BLaER1 treated with 17β-estradiol and CSF1 and Interleukin-3, amounts not matched to agents 10 nM and 100 nM (cell line): ENCODE data around the gene FUT4.

ENCODE experiments used
- H3K27ac ChIP-seq, 11 experiments: shearing (Covaris generic); formaldehyde crosslinking; 2 replicates each; pipeline ENCODE4 v1.8.1; 2022
- H3K27me3 ChIP-seq, 11 experiments: shearing (Covaris generic); formaldehyde crosslinking; 2 replicates each; pipeline ENCODE4 v1.8.1; 2022
- H3K36me3 ChIP-seq, 11 experiments: shearing (Covaris generic); formaldehyde crosslinking; 2 replicates each; pipeline ENCODE4 v1.8.1; 2022
- H3K4me1 ChIP-seq, 10 experiments: shearing (Covaris generic); formaldehyde crosslinking; 2 replicates each; pipeline ENCODE4 v1.8.1; 2022
- H3K4me2 ChIP-seq, 11 experiments: shearing (Covaris generic); formaldehyde crosslinking; 2 replicates each; pipeline ENCODE4 v1.8.1; 2022
- H3K4me3 ChIP-seq, 10 experiments: shearing (Covaris generic); formaldehyde crosslinking; 2 replicates each; pipeline ENCODE4 v1.8.1; 2022
- H3K9ac ChIP-seq, 11 experiments: shearing (Covaris generic); formaldehyde crosslinking; 2 replicates each; pipeline ENCODE4 v1.8.1; 2022
- H3K9me3 ChIP-seq, 11 experiments: shearing (Covaris generic); formaldehyde crosslinking; replicated peaks in 1 of 11; 2 replicates each; pipeline ENCODE4 v1.8.1; 2022
- H4K20me1 ChIP-seq, 11 experiments: shearing (Covaris generic); formaldehyde crosslinking; 2 replicates each; pipeline ENCODE4 v1.8.1; 2022
- Cebpa-rat ChIP-seq, 11 experiments: shearing (Covaris generic); IDR thresholded peaks; 2 replicates each; pipeline ENCODE4 v1.8.1; 2022

FUT4 gene

DNA sequence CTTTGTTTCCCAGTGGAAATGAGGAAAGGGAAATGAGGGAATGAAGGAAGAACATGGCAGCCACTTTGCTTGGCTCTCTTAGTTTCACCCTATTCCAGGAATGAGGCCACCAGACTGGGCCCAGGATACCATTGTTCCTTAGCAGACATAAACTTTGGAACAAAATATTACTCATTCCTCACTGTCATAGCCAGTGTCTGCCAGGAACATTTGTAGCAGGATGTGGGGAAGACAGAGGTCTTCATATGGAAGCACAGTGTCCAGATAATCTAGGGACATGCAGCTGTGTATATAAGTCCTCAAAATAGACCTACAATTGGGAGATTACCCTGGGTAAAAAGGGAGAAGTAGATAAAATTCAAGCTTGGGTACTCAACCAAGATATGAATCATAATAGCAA lies 15.2 kb upstream of the FUT4 start:
- Histone ChIP-seq H3K4me3 (no peak overlapping the region), H3K9me3 (no peaks in the 10 kb centered on the region), H4K20me1 (no peaks in the 10 kb centered on the region), H3K9ac (no peak overlapping the region), H3K27me3 (no peaks in the 10 kb centered on the region), H3K36me3 (no peaks in the 10 kb centered on the region), H3K4me1 (peaks cover 0 to 23% (median 8%) of the 10 kb centered on the region in 10 experiments; a peak in 13 of 20 replicates), H3K27ac (no peak overlapping the region), H3K4me2 (no peak overlapping the region)
- no peak for TF ChIP-seq Cebpa-rat (IDR thresholded peaks at IDR 0.05)

DNA sequence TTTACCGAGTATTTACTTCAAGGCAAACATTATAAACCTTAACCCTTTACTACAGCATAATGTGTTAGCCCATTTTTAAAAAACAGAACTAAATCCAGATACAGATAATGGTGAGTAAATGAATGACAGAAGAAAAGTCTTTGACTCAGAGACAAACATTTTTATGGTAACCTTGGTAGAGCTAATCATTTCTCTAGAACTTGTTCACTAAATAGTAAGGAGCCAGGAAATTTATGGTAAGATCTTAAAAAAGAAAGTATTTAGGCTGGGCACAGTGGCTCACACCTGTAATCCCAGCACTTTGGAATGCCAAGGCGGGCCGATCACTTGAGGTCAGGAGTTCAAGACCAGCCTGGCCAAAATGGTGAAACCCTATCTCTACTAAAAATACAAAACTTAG lies 11.5 kb upstream of the FUT4 start:
- H3K36me3 ChIP-seq = no peaks in the 10 kb centered on the region
- no peak overlapping the region for H3K27ac ChIP-seq

DNA sequence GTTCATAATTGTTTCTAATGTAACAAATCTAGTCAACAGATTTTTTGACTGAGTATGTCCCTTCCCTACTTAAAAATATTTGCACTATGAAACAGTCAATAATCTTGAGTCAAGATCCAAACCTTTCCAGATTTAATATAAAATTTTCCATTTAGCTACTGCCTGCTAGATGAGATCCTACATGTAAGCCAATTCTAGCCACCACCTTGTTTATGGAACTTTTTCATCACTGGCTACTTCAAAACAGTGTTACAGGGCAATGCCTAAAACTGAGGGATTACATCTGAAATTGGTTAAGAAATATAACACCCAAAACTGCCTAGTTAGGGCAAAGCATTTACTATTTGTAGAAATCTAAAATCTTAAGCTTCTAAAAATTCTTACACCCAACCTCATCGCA lies 10.5 kb upstream of the FUT4 start:
- Histone ChIP-seq H3K27ac (peak overlapping the region in 2 of 11 experiments; percentile 16 to 69; a peak in 2 of 22 replicates), H3K4me3 (no peak overlapping the region), H4K20me1 (no peaks in the 10 kb centered on the region), H3K27me3 (no peaks in the 10 kb centered on the region), H3K4me1 (peaks cover 5 to 40% (median 21%) of the 10 kb centered on the region in 10 experiments; a peak in 18 of 20 replicates), H3K9me3 (no peaks in the 10 kb centered on the region), H3K4me2 (peak overlapping the region in 4 of 11 experiments; percentile 70 to 92 (median 86); a peak in 4 of 22 replicates), H3K9ac (no peak overlapping the region), H3K36me3 (no peaks in the 10 kb centered on the region)
- no peak for TF ChIP-seq Cebpa-rat (IDR thresholded peaks at IDR 0.05)

More for the DNA sequence above, 11.5 kb upstream of the FUT4 start:
- H3K9ac ChIP-seq = no peak overlapping the region
- H3K9me3 ChIP-seq = no peaks in the 10 kb centered on the region
- H3K4me3 ChIP-seq = no peak overlapping the region
- no peak overlapping the region for H3K4me2 ChIP-seq
- no peak for TF ChIP-seq Cebpa-rat (IDR thresholded peaks at IDR 0.05)
- no peaks in the 10 kb centered on the region for H3K27me3 ChIP-seq
- H3K4me1 ChIP-seq = peaks cover 5 to 34% (median 18%) of the 10 kb centered on the region in 10 experiments; a peak in 18 of 20 replicates
- H4K20me1 ChIP-seq = no peaks in the 10 kb centered on the region

DNA sequence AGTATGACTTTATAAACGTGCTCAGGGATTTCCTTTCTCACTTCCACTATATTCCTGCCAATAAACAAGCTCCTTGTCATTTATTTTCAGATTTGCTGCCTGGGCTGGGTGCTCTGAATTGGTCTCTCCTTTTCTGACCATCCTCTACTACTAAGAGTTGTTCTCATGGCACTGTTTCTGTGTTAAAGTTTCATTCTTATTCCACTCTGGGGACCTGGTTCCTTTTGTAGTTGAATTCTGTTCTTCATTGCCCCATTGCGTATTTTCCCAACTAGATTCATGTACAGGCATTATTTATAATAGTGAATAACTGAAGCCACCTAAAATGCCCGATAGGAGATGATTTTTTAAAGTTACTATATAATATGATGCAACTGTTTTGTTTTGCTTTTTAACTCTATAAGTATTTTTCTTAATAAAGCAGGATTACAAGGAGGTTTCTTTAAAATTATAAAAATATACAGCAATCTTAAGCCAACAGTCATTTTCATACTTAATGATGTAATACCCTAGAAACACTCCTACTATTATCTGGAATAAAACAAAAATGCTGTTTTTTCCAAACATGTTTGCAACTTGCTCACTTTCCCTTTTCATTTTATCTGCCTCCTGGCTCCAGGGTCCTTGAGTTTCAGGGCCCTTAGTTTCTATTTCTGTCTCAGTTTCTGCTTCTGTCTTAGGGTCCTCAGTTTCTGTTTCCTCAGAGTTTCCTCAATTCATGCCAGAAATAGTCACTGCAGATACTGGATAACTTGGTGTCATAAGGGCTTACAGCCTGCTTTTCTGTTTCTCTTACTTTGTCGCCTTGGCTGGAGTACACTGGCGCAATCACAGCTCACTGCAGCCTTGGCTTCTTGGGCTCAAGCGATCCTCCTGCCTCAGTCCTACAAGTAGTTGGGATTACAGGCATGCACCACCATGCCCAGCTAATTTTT lies 9.8 kb upstream of the FUT4 start:
- no peaks in the 10 kb centered on the region for H3K9me3 ChIP-seq
- H3K27me3 ChIP-seq = no peaks in the 10 kb centered on the region
- no peaks in the 10 kb centered on the region for H3K36me3 ChIP-seq
- TF ChIP-seq Cebpa-rat (IDR thresholded peaks at IDR 0.05) = no peak
- 0 out of 20 replicates have a peak overlapping the region, but pooled peaks of 1 of the 10 experiments have one; percentile 30 for H3K4me3 ChIP-seq
- peaks cover 5 to 40% (median 21%) of the 10 kb centered on the region in 10 experiments; a peak in 18 of 20 replicates for H3K4me1 ChIP-seq
- H4K20me1 ChIP-seq = no peaks in the 10 kb centered on the region
- H3K27ac ChIP-seq = peak overlapping the region in 4 of 11 experiments; percentile 24 to 69 (median 52); a peak in 6 of 22 replicates
- H3K4me2 ChIP-seq = peak overlapping the region; percentile 17 to 92 (median 70); a peak in 19 of 22 replicates
- peak overlapping the region in 3 of 11 experiments; percentile 17 to 36 (median 30); a peak in 2 of 22 replicates for H3K9ac ChIP-seq

DNA sequence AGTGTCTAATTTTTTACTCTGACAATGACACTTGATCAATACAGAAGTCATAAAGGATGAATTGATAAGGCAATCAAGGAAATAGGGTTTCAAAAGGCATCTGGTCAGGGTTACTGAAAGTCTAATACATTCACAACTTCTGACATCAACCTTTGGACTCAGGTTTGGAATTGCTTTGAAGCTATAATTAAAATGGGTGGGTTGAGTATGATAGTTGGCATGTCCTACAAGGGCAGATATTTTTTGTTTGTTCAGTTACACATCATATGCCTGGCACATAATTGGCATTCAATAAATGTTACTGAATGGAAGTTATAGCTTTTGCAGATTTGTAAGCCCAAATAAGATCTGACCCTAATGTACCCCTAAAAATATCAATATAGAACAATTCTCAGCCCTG lies 7.3 kb upstream of the FUT4 start:
- Histone ChIP-seq H3K36me3 (no peaks in the 10 kb centered on the region), H3K4me2 (no peak overlapping the region; a peak in 1 of 22 replicates), H3K4me1 (peaks cover 5 to 40% (median 21%) of the 10 kb centered on the region in 10 experiments; a peak in 18 of 20 replicates), H3K27ac (no peak overlapping the region), H3K9ac (no peak overlapping the region), H3K4me3 (no peak overlapping the region), H3K27me3 (no peaks in the 10 kb centered on the region), H3K9me3 (no peaks in the 10 kb centered on the region), H4K20me1 (no peaks in the 10 kb centered on the region)
- TF ChIP-seq Cebpa-rat (IDR thresholded peaks at IDR 0.05) = no peak

DNA sequence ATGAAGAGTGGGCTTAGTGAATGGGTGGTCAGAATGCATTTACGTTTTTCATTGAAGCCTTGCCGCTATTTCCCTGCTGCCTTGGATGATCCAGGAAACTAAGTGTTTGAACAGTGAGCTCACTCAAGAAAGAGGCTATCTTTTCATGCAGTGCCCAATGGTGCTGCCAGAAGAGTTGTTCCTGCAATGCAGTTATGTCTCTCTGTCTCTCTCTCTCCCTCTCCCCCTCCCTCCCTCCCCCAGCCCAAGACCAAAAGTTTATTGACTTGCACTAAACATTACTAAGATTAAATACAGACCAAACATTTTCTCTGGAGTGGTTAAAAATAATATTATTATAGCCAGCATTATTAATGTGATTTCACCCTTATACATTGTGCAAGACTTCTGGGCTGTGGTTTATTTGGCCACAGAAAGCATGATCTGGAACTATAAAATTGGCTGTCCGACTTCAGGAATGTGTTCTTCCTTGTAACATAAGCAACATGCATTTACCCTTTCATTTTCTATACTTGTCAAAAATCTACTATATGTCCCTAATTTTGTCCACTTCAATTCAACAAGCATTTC lies 6.6 kb upstream of the FUT4 start:
- no peak for TF ChIP-seq Cebpa-rat (IDR thresholded peaks at IDR 0.05)
- Histone ChIP-seq H4K20me1 (no peaks in the 10 kb centered on the region), H3K27me3 (no peaks in the 10 kb centered on the region), H3K4me1 (peaks cover 5 to 40% (median 21%) of the 10 kb centered on the region in 10 experiments; a peak in 18 of 20 replicates), H3K4me2 (peak overlapping the region in 5 of 11 experiments; percentile 9 to 61 (median 47); a peak in 8 of 22 replicates), H3K36me3 (no peaks in the 10 kb centered on the region), H3K4me3 (no peak overlapping the region), H3K9me3 (no peaks in the 10 kb centered on the region), H3K9ac (no peak overlapping the region), H3K27ac (0 out of 22 replicates have a peak overlapping the region, but pooled peaks of 1 of the 11 experiments have one; percentile 2)

DNA sequence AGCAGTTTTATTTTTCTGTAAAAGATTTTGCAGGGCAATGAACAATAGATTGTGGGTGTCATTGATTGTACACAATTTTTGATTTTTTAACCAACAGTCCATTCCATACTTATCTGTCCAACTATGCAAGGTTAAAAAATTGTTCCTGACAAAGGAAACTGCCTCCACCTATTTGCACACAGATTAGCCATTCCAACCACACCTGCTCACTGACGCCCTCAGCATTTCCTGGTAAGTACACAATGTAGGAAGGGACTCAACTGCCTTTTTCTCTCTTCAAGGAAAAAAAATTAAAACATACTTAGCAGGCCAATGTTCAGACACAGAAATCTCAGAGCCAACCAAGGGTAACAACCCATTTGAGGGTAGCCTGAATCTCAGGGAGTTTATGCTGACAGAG lies 4.3 kb upstream of the FUT4 start:
- no peak for TF ChIP-seq Cebpa-rat (IDR thresholded peaks at IDR 0.05)
- H3K36me3 ChIP-seq = no peaks in the 10 kb centered on the region
- no peak overlapping the region for H3K9ac ChIP-seq
- H3K27ac ChIP-seq = no peak overlapping the region
- H3K9me3 ChIP-seq = no peaks in the 10 kb centered on the region
- H4K20me1 ChIP-seq = no peaks in the 10 kb centered on the region; a peak in 1 of 22 replicates
- H3K4me3 ChIP-seq = no peak overlapping the region
- H3K4me2 ChIP-seq = no peak overlapping the region
- H3K4me1 ChIP-seq = peaks cover 8 to 38% (median 18%) of the 10 kb centered on the region in 10 experiments
- no peaks in the 10 kb centered on the region for H3K27me3 ChIP-seq

DNA sequence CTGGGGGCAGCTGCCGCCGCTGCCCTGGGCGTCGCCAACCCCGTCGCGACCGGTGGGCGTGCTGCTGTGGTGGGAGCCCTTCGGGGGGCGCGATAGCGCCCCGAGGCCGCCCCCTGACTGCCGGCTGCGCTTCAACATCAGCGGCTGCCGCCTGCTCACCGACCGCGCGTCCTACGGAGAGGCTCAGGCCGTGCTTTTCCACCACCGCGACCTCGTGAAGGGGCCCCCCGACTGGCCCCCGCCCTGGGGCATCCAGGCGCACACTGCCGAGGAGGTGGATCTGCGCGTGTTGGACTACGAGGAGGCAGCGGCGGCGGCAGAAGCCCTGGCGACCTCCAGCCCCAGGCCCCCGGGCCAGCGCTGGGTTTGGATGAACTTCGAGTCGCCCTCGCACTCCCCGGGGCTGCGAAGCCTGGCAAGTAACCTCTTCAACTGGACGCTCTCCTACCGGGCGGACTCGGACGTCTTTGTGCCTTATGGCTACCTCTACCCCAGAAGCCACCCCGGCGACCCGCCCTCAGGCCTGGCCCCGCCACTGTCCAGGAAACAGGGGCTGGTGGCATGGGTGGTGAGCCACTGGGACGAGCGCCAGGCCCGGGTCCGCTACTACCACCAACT lies 1.0 kb downstream of the FUT4 start:
- Histone ChIP-seq H3K9ac (peak overlapping the region; percentile 90 to 98 (median 95)), H3K4me3 (peak overlapping the region; percentile 70 to 83 (median 76)), H3K4me2 (peak overlapping the region; percentile 90 to 99 (median 97)), H3K36me3 (peaks cover 0 to 43% (median 29%) of the 10 kb centered on the region in 11 experiments; a peak in 18 of 22 replicates), H3K27ac (peak overlapping the region; percentile 94 to 99 (median 96)), H3K27me3 (no peaks in the 10 kb centered on the region), H4K20me1 (peaks cover 13 to 52% (median 45%) of the 10 kb centered on the region in 11 experiments; a peak in 21 of 22 replicates), H3K4me1 (peaks cover 43 to 63% (median 58%) of the 10 kb centered on the region in 10 experiments), H3K9me3 (peaks cover 0 to 11% (median 0%) of the 10 kb centered on the region in 11 experiments; a peak in 6 of 22 replicates)
- no peak for TF ChIP-seq Cebpa-rat (IDR thresholded peaks at IDR 0.05)
